NCI-H1930 (cell line): Measurements from ENCODE around the gene SLC39A3.

ENCODE experiments used
- DNase-seq, 2 experiments: peaks; one replicate each; lab custom pipeline; 2025; lab: John Stamatoyannopoulos, UW

Gene SLC39A3

DNA sequence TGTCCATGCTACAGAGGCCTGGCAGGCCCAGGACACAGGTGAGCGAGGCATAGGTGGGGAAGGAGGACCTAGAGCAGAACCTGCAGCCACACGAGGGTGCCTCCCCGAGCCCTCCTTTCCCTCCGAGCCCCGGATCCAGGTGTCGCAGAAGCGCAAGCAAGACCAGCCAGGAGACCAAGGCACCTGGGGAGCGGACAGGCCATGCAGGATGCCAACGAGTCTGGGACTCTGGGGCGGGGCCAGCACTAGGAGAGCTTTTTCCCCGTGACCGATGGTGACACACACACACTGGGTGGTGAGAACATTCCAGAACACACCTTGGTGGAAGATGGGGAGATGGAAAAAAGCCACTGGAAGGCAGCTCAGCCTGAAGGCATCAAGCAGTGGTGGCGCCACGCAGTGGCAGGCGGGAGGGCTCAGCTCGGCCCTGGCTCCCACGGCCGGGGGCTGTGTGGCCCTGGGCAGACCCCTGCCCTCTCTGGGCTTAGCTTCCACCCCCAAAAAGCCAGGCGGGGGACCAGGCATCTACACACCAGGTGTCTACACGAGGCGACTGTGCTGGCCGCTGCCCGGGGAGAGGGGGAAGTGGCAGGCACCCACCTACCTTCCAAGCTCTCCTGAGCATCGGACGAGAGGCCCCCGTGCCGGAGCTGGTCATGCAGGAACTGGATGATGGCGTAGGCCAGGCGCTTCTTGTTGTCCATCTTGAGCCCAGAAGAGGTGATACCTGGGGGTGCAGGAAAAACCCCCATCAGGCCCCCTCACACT lies 28.7 kb upstream of the SLC39A3 start:
- DNase-seq: no peak

DNA sequence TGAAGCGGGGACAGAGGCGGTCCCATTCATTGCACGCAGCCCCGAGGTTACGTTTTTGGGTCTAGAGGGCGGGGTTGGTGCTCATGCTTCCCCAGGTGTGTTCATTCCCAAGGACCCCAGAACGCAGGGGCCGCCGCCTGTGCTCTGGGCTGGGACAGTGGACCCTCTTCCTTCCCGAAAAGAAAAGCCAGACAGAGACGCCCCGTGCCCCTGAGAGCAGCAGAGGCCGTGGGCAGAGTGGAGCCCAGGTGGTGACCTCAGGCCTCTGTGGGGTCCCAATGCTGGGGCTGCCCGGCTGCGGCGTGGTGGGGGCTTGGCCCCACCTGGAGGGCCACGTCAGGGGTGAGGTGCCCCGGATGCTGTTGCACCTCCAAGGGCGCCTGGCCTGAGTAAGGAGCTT lies 27.9 kb upstream of the SLC39A3 start:
- DNase-seq: no peak

DNA sequence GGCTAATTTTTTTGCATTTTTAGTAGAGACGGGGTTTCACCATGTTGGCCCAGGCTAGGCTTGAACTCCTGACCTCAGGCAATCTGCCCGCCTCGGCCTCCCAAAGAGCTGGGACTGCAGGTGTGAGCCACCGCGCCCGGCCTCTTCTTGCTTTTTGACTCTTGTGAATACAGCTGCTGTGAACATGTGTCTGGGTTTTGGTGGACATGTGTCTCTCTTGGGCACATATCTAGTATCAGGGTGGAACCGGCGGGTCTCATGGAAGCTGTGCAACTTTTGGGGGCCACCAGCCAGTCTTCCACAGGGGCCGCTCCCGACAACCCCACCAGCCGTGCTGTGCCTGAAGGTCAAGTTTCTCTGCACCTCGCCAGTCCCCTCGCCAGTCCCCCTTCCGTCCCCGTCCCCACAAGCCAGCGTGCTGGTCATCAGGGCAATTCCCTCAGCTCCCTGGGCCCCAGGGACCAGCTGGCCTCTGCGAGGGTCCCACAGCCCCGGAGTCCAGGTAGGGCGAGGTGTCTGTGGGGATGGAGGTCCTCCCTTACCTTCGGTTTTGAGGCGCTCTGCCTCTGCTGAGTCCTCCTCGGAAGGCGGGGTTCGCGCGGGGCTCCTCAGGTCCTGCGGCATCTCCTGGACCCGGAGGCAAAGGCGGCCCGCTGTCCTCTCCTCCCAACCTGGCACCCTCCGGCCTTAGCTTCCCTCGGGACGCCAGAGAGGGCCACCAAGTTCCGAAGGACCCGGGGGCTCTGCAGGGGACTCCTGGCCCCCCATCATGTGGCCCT lies 27.0 kb upstream of the SLC39A3 start:
- no peak for DNase-seq

DNA sequence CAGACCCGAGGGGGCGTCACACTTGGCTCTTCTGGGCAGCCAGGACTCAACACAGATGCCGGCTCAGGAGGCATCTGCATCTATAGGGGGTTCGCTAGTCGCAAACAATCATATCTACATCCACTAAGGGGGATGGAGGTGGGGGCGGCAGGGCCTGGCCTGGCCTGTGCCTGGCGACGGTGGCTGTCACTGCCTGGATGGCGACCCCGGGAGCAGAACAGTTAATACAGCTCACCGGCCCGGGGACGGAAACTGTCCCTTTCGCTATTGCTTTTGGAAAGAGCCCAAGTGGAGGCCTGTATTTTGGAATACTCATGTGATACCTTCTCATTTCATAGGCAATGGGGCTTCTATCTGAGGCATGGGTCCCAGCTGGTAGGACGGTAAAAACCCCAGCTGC lies 25.6 kb upstream of the SLC39A3 start:
- no peak for DNase-seq

DNA sequence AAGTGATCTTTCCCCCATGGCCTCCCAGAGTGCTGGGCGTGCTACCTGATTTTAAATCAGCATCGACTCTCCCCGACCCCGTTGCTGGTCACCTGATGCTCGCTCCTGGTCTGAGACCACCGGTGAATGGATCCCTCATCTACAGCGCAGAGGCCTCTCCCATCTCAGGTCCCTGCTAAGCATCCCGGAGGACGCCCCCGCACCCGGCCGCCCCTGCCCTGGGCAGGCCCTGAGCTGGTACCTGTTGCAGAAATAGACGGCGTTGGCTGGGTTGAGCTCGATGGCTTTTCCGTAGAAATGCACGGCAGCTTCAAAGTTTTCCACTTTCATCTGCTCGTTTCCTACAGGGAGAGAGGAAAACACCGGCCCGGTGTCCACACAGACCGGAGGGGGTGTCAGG lies 25.1 kb upstream of the SLC39A3 start:
- no peak for DNase-seq

DNA sequence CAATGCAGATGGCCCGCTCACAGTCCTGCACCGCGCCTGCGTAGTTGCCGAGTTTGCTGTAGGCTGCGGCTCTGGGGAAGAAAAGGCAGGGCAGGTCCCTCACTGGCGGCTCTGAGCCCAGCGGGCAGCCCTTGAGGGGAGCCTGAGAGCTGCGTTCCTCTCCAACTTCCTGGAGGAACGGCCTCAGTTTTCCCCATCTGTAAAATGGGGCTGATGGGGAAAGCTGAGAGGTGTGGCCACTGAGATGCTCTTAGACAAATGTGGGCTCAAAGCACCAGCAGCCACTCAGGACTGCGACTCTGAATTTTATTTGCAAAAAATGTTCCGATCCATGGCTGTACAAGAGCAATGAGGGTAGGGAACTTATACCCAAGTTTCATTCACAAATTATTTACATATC lies 23.9 kb upstream of the SLC39A3 start:
- DNase-seq: no peak

DNA sequence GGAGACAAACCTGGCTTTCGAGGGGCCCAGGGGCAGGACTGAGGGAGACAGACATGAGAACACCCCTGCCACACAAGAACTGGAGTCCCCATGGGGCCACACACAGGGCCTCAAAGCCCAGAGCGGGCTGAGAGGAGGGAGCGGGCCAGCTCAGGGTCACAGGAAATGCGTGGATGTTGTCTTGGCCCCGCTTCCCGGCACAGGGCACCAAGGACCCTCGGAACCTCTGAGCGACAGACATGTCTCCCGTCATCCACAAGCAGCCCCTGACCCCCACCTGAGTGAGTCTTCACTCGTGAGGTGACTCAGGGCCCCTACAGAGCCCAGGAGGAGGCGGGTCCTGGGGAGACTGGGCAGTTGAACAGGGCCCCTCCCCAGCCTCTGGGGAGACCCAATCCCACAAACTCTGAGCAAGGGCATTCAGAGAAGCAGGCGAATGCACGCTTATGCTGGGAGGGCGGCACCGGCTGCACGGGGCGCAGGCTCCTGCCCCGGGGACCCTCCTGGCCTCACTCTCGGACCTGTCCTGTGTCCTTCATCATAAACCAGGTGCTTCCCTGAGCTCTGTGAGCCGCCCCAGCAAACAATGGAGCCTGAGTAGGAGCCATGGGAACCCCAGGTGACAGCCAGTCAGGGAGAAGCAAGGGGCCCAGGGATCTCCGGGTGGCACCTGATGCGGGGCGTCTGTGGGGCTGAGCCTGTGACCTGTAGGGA lies 23.1 kb upstream of the SLC39A3 start:
- no peak for DNase-seq

DNA sequence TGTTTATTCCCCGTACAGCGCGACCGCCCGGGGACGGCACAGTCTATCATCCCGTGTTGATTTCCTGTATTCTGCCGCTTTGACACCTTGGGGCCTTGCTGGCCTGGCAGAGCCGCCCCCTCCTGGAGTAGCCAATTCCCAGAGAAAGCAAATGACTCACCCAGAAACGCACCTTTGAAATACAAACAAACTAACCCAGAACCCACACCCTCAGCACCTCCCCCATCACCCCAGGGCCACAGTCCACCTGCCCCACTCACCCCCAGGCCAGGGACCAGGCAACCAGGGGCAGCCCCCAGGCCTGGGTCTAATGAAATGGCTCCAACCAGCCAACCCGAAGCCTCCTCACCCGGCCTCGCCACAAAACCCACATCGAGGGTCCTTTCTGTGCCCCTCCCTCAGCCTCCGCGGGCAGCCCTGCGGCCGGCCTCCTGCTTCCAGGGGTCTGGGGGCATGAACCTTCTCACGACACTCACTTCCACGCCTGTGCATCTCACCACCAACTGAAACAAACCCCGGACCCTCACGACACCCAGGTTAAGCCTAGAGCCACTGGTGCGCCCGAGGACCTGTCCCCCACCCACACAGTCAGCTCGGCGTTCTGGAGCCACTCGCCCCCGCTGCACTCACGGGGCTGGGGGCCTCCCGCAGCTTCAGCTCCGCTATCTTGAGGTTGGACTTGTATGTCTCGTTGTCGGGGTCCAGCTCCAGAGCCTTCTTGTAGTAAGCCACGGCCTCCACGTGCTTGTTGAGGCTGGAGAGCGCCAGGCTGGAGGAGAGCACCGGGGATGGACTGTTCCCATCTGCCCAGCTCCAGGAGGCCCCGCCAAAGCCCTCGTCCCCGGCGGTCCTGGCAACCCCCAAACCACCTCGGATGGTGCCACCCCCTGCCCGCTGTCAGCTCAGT lies 22.3 kb upstream of the SLC39A3 start:
- no peak for DNase-seq

DNA sequence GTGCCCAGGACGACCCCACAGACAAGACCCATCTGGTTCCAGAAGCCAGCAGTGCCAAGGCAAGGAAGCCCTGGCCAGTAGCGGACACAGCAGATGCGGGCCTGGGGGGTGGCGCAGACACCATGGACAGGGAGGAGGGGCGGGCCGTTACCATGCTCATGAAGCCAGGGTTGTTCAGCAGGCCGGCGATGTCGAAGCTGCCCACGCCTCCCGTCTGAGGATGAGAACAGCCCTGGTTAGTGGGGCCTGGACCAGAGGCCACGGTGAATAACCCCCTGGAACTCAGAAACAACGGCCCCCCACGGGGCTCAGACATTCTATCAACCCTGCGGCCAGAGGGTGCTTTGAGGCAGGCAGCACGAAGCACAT lies 21.5 kb upstream of the SLC39A3 start:
- no peak for DNase-seq

DNA sequence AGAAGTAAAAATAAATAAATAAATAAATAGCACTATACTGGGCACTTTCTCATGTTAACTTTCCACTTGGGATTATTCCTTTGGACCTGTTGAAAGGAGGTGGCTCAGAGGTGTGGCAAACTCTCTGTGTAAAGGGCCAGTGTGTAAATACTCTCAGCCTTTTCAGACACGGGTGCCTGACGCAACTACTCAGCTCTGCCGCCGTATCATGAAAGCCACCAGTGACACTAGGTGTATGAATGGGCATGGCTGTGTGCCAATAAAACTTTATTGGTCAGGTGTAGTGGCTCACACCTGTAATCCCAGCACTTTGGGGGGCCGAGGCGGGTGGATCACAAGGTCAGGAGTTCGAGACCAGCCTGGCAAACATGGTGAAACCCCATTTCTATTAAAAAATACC lies 20.1 kb upstream of the SLC39A3 start:
- no peak for DNase-seq

DNA sequence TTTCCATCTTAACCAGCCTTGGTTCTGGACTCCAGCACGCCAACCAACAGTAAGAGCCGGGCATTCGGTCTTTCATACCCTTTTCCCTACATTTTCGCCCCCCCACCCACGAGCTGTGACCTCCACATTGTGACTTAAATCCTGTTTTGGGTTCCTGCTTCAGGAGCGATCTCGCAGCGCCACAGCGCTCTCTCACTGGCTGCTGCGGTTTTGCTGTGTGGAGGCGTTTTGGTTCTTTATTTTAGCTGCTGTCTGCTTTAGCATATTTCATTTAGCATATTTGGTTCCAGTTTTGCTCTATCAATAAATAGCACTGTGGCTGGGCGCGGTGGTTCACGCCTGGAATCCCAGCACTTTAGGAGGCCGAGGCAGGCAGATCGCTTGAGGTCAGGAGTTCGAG lies 19.5 kb upstream of the SLC39A3 start:
- DNase-seq: no peak

DNA sequence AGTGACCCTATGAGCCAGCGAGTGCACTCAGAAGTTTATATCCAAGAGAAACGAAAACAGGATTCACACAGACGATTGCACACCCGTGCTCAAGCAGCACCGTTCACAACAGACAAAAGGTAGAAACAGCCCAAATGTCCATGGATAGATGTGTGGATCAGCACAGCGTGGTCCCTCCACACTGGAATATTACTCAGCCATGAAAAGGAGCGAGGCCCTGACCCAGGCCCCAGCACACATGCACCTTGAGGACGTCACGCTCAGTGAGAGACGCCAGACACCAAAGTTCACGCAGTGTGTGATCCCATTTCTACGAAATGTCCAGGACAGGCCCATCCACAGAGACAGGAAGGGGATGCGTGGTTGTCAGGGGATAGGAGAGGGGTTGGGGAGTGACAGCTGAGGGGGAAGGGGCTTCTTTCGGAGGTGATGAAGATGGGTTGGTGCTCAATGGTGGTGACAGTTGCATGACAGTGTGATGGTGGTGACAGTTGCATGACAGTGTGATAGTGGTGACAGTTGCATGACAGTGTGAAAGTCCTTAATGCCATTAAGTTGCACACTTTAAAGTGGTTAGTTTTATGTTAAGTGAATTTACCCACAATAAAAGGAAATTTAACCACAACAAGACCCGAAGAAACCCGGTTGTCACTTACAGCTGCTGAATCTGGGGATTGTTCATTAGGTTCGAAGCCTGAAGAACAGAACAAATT lies 18.9 kb upstream of the SLC39A3 start:
- no peak for DNase-seq

DNA sequence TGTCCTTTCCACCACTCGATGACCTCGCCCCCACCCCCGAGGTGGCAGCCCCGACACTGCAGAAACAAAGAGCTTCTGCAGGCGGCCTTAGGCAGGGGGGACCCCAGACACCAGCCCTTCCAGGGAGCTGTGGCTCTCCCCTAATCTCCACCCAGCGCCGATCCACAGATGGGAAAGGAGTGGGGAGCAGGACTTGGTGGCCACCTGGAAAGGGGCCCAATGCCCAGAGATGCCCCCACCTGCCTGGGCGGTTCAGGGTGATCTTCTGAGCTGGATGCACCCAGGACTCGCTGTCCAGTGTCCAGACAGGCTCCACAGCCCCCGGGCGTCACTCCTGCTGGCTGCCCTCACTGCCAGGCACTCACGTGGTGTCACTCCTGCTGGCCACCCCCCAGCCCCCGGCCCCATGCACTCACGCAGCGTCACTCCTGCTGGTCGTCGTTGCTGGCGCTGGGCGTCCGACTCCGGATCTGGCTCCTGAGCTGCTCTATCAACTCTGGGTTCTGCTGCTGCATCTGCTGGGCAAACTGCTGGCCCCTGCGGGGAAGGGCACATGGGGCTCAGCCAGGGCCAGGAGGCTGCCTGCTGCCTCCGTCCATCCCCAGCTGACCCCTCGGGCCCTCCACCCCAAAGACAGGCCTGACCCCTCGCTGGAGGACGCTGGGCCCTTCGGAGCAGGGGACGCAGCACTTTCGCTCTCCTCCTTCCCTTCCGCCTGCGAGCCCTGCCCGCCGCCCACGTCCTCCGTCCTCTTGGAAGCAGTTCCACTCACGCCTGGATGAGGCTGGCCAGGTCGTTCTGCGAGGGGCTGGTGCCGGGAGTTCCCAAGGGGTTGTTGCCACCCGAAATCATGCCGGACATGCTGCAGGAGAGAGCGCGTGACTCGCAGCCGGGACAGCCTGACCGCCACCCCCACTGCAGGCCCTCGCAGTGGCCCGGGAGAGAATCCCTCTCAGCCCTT lies 17.4 kb upstream of the SLC39A3 start:
- no peak for DNase-seq

DNA sequence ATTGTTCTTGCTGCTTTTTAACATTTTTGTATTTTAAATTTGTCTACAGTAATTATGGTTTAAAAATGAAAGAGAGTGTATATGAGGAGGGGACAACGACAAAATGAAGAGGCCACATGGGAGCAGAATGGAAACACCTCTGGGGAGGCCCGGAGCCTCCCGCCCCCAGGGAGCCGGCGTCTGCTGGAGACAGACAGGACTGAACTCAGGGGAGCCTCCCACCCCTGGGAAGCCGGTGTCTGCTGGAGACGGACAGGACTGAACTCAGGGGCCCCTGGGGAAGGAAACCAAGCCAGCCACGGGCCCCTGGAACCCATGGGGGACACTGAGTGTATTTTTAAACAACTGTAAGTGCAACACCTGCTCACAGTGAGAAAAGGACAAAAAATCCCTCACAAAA lies 16.7 kb upstream of the SLC39A3 start:
- DNase-seq: no peak

DNA sequence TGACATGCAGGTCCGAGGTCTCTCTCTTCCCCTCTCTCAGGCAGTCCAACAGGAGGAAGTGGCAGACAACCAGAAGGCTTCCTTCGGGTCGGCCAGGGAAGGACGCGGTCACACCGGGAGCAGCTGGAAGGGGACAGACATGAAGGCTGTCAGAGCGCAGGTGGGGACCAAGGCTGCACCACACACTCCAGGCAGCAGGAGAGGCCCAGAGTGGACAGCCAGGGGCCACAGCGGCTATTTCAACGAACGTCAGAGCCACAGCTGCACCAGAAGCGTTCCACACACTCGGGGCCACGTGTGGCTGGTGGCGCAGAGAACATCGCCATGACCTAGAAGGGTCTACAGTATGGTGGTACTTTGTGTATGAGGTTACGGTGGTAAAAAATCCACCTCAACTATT lies 16.0 kb upstream of the SLC39A3 start:
- no peak for DNase-seq

DNA sequence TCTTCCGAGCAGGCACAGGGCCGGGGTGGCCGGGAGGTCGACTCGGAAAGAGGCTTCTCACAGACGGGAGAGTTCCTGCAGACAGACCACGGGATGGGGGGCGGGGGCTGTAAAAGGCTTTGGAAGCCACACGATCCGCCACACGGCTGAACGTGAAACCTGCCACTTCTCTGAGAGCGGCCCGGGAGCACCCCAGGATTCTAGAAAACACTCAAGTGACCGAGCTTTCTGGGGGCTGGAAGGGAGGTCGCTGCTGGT lies 15.6 kb upstream of the SLC39A3 start:
- DNase-seq: no peak

DNA sequence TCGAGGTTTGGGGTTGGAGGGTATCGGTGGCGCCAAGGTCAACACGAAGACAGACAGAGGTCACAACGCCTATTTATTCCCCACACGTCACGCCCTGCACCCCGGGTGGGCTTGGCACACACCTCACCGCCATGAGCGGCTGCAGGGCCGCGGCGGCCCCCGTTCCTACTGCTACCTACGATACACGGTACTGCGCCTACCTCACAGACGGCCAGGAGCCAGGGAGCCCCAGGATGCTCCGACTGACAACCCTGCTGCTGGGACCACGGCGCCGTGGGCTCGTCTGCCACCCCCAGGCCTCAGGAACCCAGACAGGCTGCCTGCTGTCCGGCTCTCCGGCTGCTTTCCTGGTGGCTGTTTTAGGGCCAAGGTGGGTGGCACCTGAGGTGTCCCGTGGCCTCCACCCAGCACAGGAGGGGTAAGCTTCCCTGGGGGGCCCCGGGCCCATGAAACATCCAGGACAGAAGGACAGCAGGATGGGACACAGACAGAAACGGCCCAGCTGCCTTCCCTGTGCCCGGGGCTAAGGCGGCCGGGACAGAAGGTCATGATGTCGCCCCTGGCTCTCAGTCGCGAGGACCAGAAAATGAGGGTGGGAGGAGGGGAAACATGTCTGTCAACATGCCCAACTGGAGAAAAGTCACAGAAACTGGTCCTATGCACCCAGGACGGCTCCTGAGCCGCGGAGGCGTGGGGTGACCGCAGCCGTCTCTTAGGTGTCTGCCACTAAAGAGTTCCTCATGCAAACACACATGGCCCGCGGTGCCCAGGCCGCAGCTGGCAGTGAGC lies 15.0 kb upstream of the SLC39A3 start:
- no peak for DNase-seq

DNA sequence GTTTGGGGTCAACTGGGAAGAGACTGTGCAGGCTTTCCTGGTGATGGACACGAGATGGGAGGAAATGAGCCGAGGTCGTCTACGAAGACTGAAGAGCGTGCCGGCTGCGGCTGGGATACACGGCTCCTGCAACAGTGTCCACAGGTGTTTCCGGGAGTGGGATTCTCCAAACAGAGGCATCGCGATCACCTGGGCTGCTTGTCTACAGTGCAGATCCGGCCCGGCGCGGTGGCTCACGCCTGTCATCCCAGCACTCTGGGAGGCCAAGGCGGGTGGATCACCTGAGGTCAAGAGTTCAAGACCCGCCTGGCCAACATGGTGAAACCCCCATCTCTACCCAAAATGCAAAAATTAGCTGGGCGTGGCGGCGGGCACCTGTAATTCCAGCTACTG lies 11.6 kb upstream of the SLC39A3 start:
- DNase-seq: no peak

DNA sequence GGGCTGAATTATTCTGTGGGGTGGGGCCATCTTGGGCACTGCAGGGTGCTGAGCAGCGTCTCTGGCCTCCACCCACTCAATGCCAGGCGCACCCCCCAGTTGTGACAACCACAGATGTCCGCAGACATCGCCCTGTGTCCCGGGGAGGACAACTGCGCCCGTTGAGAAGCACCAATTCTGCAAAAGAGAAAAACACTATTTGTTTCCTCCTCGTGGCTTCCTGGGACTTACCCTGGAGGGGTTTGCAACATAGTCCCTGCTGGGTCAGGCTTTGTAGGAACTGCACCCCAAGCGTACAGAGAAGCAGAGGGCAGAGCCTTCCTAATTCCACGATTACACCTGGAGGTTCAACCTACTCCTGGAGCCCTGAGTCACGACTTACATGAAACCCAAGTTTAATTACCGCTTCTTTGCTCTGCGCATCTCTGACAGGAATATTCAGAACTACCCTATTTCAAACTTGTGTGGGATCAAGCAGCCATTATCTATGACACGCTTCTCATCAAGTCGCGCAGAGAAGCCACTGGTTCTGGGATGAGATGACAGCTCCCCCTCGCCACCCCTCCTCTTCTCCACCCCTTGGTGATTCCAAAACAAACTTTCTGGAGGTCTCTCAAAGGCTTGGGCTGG lies 11.1 kb upstream of the SLC39A3 start:
- no peak for DNase-seq
